WTC11 (cell line): ENCODE measurements around the gene ACOXL. TPM values are rescaled to one million over a fixed set of nuclear protein-coding genes. Genes with fewer than 3 reads are reported as not detected.

ENCODE experiments used
- ATAC-seq: fragments of 200-7000 bp; cut with Tn5 transposase; 2 replicates; pipeline ENCODE4 v1.10.0; 2021; ENCODE audit warnings: mild to moderate bottlenecking, moderate library complexity
- CTCF ChIA-PET: fragments of 300-600 bp; sonication (Branson Sonifier 250); formaldehyde crosslinking; loops from one replicate; lab custom pipeline; 2021; ENCODE audit warnings: antibody characterized with exemption; lab: Charles Lee
- POLR2A ChIA-PET: fragments of 350-600 bp; sonication (Branson Sonifier 250); formaldehyde crosslinking; loops from one replicate; lab custom pipeline; 2021; ENCODE audit warnings: antibody characterized with exemption; lab: Charles Lee
- DNase-seq: peaks from one replicate; pipeline ENCODE4 v3.0.0; 2021; ENCODE audit warnings: low spot score
- H3K27ac Mint-ChIP-seq: 2 replicates; pipeline ENCODE4 v1.8.0; 2021; ENCODE audit warnings: mixed read lengths
- H3K27me3 Mint-ChIP-seq: 2 replicates; pipeline ENCODE4 v1.8.0; 2021; ENCODE audit warnings: low read depth, mild to moderate bottlenecking, moderate library complexity, mixed read lengths
- H3K36me3 Mint-ChIP-seq: 2 replicates; pipeline ENCODE4 v1.8.0; 2021; ENCODE audit warnings: mixed read lengths
- H3K4me1 Mint-ChIP-seq: 2 replicates; pipeline ENCODE4 v1.8.0; 2022; ENCODE audit warnings: mixed read lengths
- H3K4me3 Mint-ChIP-seq: 2 replicates; pipeline ENCODE4 v1.8.0; 2021; ENCODE audit warnings: mild to moderate bottlenecking, moderate library complexity, mixed read lengths
- H3K9me3 Mint-ChIP-seq: 2 replicates; pipeline ENCODE4 v1.8.0; 2021; ENCODE audit warnings: mixed read lengths
- ATF1 ChIP-seq: sonication (generic); formaldehyde crosslinking; IDR thresholded peaks from 2 replicates; pipeline ENCODE4 v1.8.1; 2023; ENCODE audit warnings: mild to moderate bottlenecking, moderate library complexity, missing genetic modification reagents
- ELF4 ChIP-seq: sonication (generic); formaldehyde crosslinking; IDR thresholded peaks from 2 replicates; pipeline ENCODE4 v1.8.1; 2022; ENCODE audit warnings: low read depth, mild to moderate bottlenecking, moderate library complexity, missing genetic modification reagents
- ERG ChIP-seq: fragments of 250-450 bp; sonication (Bioruptor Pico); IDR thresholded peaks from 2 replicates; pipeline ENCODE4 v1.8.0; 2021; ENCODE audit warnings: mild to moderate bottlenecking
- FOXP1 ChIP-seq: sonication (generic); formaldehyde crosslinking; IDR thresholded peaks from 2 replicates; pipeline ENCODE4 v1.8.0; 2022; ENCODE audit warnings: missing genetic modification reagents, mild to moderate bottlenecking, moderate library complexity, borderline replicate concordance
- GTF2I ChIP-seq: fragments of 250-450 bp; sonication (Bioruptor Pico); conservative IDR thresholded peaks from 2 replicates; pipeline ENCODE4 v1.4.0; 2021; ENCODE audit warnings: mild to moderate bottlenecking
- MXD4 ChIP-seq: fragments of 250-450 bp; sonication (Bioruptor Pico); IDR thresholded peaks from 2 replicates; pipeline ENCODE4 v1.8.0; 2021; ENCODE audit warnings: mild to moderate bottlenecking, moderate library complexity, borderline replicate concordance
- NFE2L1 ChIP-seq: sonication (generic); formaldehyde crosslinking; IDR thresholded peaks from 2 replicates; pipeline ENCODE4 v1.8.1; 2023; ENCODE audit warnings: missing genetic modification reagents
- NR3C1 ChIP-seq: sonication (generic); formaldehyde crosslinking; conservative IDR thresholded peaks from 2 replicates; pipeline ENCODE4 v1.8.1; 2023; ENCODE audit warnings: low read depth, mild to moderate bottlenecking, missing genetic modification reagents
- OVOL2 ChIP-seq: fragments of 250-450 bp; sonication (Bioruptor Pico); IDR thresholded peaks from 2 replicates; pipeline ENCODE4 v1.9.0; 2021; ENCODE audit warnings: mild to moderate bottlenecking, borderline replicate concordance
- RORB ChIP-seq: fragments of 250-450 bp; sonication (Bioruptor Pico); IDR thresholded peaks from 2 replicates; pipeline ENCODE4 v1.9.0; 2021; ENCODE audit warnings: mild to moderate bottlenecking
- SOX15 ChIP-seq: fragments of 250-450 bp; sonication (Bioruptor Pico); IDR thresholded peaks from 2 replicates; pipeline ENCODE4 v1.9.0; 2021; ENCODE audit warnings: mild to moderate bottlenecking
- TCF7 ChIP-seq: sonication (generic); formaldehyde crosslinking; IDR thresholded peaks from 2 replicates; pipeline ENCODE4 v1.8.0; 2022; ENCODE audit warnings: mild to moderate bottlenecking, low read depth, missing genetic modification reagents, moderate library complexity
- TEAD1 ChIP-seq: sonication (generic); formaldehyde crosslinking; IDR thresholded peaks from 2 replicates; pipeline ENCODE4 v1.8.0; 2022; ENCODE audit warnings: mild to moderate bottlenecking, missing genetic modification reagents
- TP53 ChIP-seq: sonication (generic); formaldehyde crosslinking; IDR thresholded peaks from 2 replicates; pipeline ENCODE4 v1.8.1; 2023; ENCODE audit warnings: mild to moderate bottlenecking, missing genetic modification reagents
- ZNF219 ChIP-seq: sonication (generic); formaldehyde crosslinking; IDR thresholded peaks from 2 replicates; pipeline ENCODE4 v1.8.0; 2023; ENCODE audit warnings: missing genetic modification reagents, mild to moderate bottlenecking, borderline replicate concordance
- ZNF317 ChIP-seq: sonication (generic); formaldehyde crosslinking; IDR thresholded peaks from 2 replicates; pipeline ENCODE4 v1.8.1; 2023; ENCODE audit warnings: low read depth, mild to moderate bottlenecking, moderate library complexity, missing genetic modification reagents, borderline replicate concordance
- ZNF416 ChIP-seq: fragments of 250-450 bp; sonication (Bioruptor Pico); IDR thresholded peaks from 2 replicates; pipeline ENCODE4 v1.9.0; 2021; ENCODE audit warnings: mild to moderate bottlenecking, inconsistent platforms
- ZSCAN18 ChIP-seq: fragments of 250-450 bp; sonication (Bioruptor Pico); IDR thresholded peaks from 2 replicates; pipeline ENCODE4 v2.1.2; 2022; ENCODE audit warnings: mild to moderate bottlenecking, moderate library complexity
- total RNA-seq: library from RNA; stranded (reverse); gene quantifications from 3 replicates; pipeline ENCODE4 v1.2.3, GENCODE V29; 2021
- TF ChIP-seq, protein P1 (sequence below): sonication (generic); formaldehyde crosslinking; IDR thresholded peaks from 2 replicates; pipeline ENCODE4 v1.8.1; 2023; ENCODE audit warnings: mild to moderate bottlenecking, moderate library complexity, missing genetic modification reagents
- TF ChIP-seq, protein P2 (sequence below): sonication (generic); formaldehyde crosslinking; conservative IDR thresholded peaks from 2 replicates; pipeline ENCODE4 v1.8.1; 2022; ENCODE audit warnings: mild to moderate bottlenecking, missing genetic modification reagents
- TF ChIP-seq, protein P3 (sequence below): fragments of 250-450 bp; sonication (Bioruptor Pico); IDR thresholded peaks from 2 replicates; pipeline ENCODE4 v1.9.0; 2021; ENCODE audit warnings: mild to moderate bottlenecking
- TF ChIP-seq, protein P4 (sequence below): sonication (generic); formaldehyde crosslinking; conservative IDR thresholded peaks from 2 replicates; pipeline ENCODE4 v1.8.1; 2023; ENCODE audit warnings: mild to moderate bottlenecking, low read depth, missing genetic modification reagents, moderate library complexity

Gene ACOXL
- total RNA-seq, 1 experiment from 2014 or later: 14.9 TPM

DNA sequence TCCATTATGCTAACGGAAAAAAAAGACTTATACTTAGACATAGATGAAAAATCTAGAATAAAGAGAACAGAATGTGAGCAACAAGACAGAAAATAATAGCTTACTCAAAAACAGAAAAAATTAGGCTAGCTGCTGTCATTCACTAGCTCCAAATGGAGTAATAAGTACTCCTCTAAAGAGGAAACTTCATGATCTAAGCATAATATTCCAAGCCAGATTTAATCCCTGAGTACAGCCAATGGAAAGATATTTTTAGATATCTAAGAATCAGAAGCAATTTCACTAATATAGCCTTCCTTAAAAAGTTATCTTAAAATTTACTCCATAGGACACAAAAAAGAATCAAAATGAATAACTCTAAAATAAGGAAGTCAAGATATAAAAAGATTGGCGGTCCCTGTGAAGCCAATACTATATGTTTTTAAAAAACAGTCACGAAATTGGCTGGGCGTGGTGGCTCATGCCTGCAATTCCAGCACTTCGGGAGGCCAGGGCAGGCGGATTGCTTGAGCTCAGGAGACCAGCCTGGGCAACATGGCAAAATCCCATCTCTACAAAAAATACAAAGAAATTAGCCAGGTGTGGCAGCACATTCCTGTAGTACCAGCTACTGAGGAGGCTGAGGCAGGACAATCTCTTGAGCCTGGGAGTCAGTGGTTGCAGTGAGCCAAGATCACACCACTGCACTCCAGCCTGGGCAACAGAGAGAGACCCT is 265.1 kb downstream of the ACOXL start:
- Mint-ChIP-seq H3K4me3 (no peak overlapping the region), H3K27ac (no peak overlapping the region), H3K9me3 (0 out of 2 replicates have a peak, but pooled peaks cover 7% of the 10 kb centered on the region), H3K36me3 (0 out of 2 replicates have a peak, but pooled peaks cover 3% of the 10 kb centered on the region), H3K4me1 (peaks cover 14% of the 10 kb centered on the region), H3K27me3 (no peaks in the 10 kb centered on the region)
- TF ChIP-seq ERG (CRISPR knock-in tag) (no peak), ZNF317 (no peak), TEAD1 (no peak), OVOL2 (CRISPR knock-in tag) (no peak), NFE2L1 (CRISPR knock-in tag) (no peak), ATF1 (CRISPR knock-in tag) (no peak), SOX15 (CRISPR knock-in tag) (no peak), ELF4 (CRISPR knock-in tag) (no peak), GTF2I (CRISPR knock-in tag) (no peak), TCF7 (CRISPR knock-in tag) (no peak), NR3C1 (CRISPR knock-in tag) (no peak), ZNF219 (CRISPR knock-in tag) (no peak)
- TF ChIP-seq, protein P1, sequence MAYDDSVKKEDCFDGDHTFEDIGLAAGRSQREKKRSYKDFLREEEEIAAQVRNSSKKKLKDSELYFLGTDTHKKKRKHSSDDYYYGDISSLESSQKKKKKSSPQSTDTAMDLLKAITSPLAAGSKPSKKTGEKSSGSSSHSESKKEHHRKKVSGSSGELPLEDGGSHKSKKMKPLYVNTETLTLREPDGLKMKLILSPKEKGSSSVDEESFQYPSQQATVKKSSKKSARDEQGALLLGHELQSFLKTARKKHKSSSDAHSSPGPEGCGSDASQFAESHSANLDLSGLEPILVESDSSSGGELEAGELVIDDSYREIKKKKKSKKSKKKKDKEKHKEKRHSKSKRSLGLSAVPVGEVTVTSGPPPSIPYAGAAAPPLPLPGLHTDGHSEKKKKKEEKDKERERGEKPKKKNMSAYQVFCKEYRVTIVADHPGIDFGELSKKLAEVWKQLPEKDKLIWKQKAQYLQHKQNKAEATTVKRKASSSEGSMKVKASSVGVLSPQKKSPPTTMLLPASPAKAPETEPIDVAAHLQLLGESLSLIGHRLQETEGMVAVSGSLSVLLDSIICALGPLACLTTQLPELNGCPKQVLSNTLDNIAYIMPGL (CRISPR knock-in tag): no peak
- TF ChIP-seq, protein P2, sequence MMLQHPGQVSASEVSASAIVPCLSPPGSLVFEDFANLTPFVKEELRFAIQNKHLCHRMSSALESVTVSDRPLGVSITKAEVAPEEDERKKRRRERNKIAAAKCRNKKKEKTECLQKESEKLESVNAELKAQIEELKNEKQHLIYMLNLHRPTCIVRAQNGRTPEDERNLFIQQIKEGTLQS (CRISPR knock-in tag): no peak
- TF ChIP-seq, protein P3, sequence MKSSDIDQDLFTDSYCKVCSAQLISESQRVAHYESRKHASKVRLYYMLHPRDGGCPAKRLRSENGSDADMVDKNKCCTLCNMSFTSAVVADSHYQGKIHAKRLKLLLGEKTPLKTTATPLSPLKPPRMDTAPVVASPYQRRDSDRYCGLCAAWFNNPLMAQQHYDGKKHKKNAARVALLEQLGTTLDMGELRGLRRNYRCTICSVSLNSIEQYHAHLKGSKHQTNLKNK: no peak
- POLR2A ChIA-PET: no interaction called here
- ATAC-seq: no peak
- CTCF ChIA-PET: no interaction called here
- no peak for DNase-seq

- Mint-ChIP-seq H3K4me1 (peaks cover 14% of the 10 kb centered on the region), H3K27ac (no peak overlapping the region), H3K27me3 (no peaks in the 10 kb centered on the region), H3K4me3 (no peak overlapping the region), H3K9me3 (0 out of 2 replicates have a peak, but pooled peaks cover 7% of the 10 kb centered on the region), H3K36me3 (0 out of 2 replicates have a peak, but pooled peaks cover 3% of the 10 kb centered on the region)
- no peak for DNase-seq
- CTCF ChIA-PET: no interaction called here
- no peak; the same call in 1 of the 2 replicates for ATAC-seq
- TF ChIP-seq NR3C1 (CRISPR knock-in tag) (no peak), RORB (no peak)
- POLR2A ChIA-PET: no interaction called here
Measured at GRCh38 chr2:110998311-110998710, 265.9 kb downstream of the ACOXL start.

- CTCF ChIA-PET: no interaction called here
- POLR2A ChIA-PET: no interaction called here
- ATAC-seq (no peak), DNase-seq (no peak)
- Mint-ChIP-seq H3K36me3 (0 out of 2 replicates have a peak, but pooled peaks cover 3% of the 10 kb centered on the region), H3K27me3 (no peaks in the 10 kb centered on the region), H3K4me3 (no peak overlapping the region), H3K27ac (no peak overlapping the region), H3K9me3 (0 out of 2 replicates have a peak, but pooled peaks cover 11% of the 10 kb centered on the region), H3K4me1 (peaks cover 6% of the 10 kb centered on the region)
- TF ChIP-seq SOX15 (CRISPR knock-in tag) (no peak), FOXP1 (CRISPR knock-in tag) (no peak), ZNF416 (no peak), GTF2I (CRISPR knock-in tag) (no peak), TP53 (CRISPR knock-in tag) (no peak), MXD4 (CRISPR knock-in tag) (no peak), ZSCAN18 (CRISPR knock-in tag) (no peak), TCF7 (CRISPR knock-in tag) (no peak)
- TF ChIP-seq, protein P4, sequence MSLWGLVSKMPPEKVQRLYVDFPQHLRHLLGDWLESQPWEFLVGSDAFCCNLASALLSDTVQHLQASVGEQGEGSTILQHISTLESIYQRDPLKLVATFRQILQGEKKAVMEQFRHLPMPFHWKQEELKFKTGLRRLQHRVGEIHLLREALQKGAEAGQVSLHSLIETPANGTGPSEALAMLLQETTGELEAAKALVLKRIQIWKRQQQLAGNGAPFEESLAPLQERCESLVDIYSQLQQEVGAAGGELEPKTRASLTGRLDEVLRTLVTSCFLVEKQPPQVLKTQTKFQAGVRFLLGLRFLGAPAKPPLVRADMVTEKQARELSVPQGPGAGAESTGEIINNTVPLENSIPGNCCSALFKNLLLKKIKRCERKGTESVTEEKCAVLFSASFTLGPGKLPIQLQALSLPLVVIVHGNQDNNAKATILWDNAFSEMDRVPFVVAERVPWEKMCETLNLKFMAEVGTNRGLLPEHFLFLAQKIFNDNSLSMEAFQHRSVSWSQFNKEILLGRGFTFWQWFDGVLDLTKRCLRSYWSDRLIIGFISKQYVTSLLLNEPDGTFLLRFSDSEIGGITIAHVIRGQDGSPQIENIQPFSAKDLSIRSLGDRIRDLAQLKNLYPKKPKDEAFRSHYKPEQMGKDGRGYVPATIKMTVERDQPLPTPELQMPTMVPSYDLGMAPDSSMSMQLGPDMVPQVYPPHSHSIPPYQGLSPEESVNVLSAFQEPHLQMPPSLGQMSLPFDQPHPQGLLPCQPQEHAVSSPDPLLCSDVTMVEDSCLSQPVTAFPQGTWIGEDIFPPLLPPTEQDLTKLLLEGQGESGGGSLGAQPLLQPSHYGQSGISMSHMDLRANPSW (CRISPR knock-in tag): no peak
Measured at GRCh38 chr2:110999626-111000025, 267.3 kb downstream of the ACOXL start.
